Uterus (tissue), 4 donors: ENCODE data around the gene RNF41. TPM values are rescaled to one million over a fixed set of nuclear protein-coding genes. Genes with fewer than 3 reads are reported as not detected.

ENCODE experiments used
- DNase-seq, 2 donors: peaks; one replicate each; pipeline ENCODE4 v3.0.0-alpha.2; 2019 to 2020
- H3K27ac ChIP-seq, 2 donors: fragments of 200-600 bp; sonication (generic); 1 replicate in 1 of 2; 2 replicates in 1 of 2; pipeline ENCODE4 v1.5.1; 2016 to 2018
- H3K27me3 ChIP-seq, 2 donors: fragments of 200-600 bp; sonication (generic); one replicate each; pipeline ENCODE4 v1.5.1; 2018 to 2019; ENCODE audit warnings: control low read depth in 1 of 2
- H3K36me3 ChIP-seq, 2 donors: fragments of 200-600 bp; sonication (generic); one replicate each; pipeline ENCODE4 v1.5.1; 2019; ENCODE audit warnings: control low read depth in 1 of 2
- H3K4me1 ChIP-seq, 2 donors: fragments of 200-600 bp; sonication (generic); one replicate each; pipeline ENCODE4 v1.5.1; 2018 to 2019; ENCODE audit warnings: control low read depth in 1 of 2
- H3K4me3 ChIP-seq, 2 donors: fragments of 200-600 bp; sonication (generic); 1 replicate in 1 of 2; 2 replicates in 1 of 2; pipeline ENCODE4 v1.5.1; 2018 to 2019; ENCODE audit warnings: mild to moderate bottlenecking in 1 of 2
- H3K9me3 ChIP-seq, 2 donors: fragments of 200-600 bp; sonication (generic); one replicate each; pipeline ENCODE4 v1.5.1; 2019; ENCODE audit warnings: control low read depth in 1 of 2
- POLR2A ChIP-seq, 2 donors: fragments of 450-650 bp; IDR thresholded peaks; one replicate each; pipeline ENCODE4 v1.6.1; 2016; ENCODE audit warnings: antibody characterized with exemption in 2 of 2, mild to moderate bottlenecking in 1 of 2, moderate library complexity in 1 of 2
- intact Hi-C: fragments of 100-400 bp; cut with DNase I; formaldehyde crosslinking; loops from one replicate; pipeline ENCODE4 v1.15.1; 2023; ENCODE audit warnings: low total_unique reads
- total RNA-seq, 4 donors: library from RNA; depleted of rRNA in 3 of 4; stranded (reverse); fragments of >200 nt in 3 of 4; gene quantifications; one replicate each; pipeline versions ENCODE4 v1.1.0 to v1.2.4, GENCODE V29; 2014 to 2023
- TF ChIP-seq, protein P1 (sequence below), 4 experiments: fragments of 200-600 bp in 2 of 4; fragments of 450-650 bp in 2 of 4; sonication (generic) in 2 of 4; IDR thresholded peaks; one replicate each; pipeline ENCODE4 v1.5.1; 2016 to 2019; ENCODE audit warnings: antibody characterized with exemption in 4 of 4, mild to moderate bottlenecking in 2 of 4, moderate library complexity in 1 of 4
- donor health status: DM: yes; HTN: yes; CAD: no.

RNF41 gene
- total RNA-seq, 4 donors from 2014 or later = 40.3 to 84.8 (median 58.0) TPM

DNA sequence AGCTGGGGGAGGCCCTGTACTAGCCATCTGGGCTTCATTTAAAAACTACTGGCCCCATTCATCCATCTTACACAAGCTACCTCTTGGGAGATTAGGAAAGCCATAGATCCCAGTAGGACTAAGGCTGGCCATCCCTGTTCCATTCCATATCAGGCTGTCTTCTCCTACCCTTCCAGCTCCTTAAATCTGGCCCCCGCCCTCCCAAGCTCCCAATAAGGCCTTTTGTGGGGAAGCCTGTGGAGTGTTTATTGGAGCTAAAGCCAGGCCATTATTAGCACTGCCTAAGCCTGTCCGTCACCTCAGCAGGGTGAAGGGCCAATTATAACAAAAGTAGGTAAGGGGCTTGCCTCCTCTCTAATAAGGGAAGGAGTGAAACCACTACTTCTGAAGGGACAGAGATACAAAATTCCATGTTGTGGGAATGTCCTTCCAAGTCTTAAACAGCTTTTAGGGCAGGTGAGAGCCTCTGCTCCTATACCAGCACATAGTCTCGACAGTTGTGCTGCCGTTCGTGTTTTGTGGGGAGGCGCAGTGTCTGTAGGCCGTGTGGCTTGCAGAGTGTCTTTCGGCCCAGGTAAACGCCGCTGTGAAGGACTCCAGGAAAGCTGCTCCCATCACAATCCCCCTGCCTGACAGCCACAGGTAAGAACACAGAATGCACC lies 59.9 kb downstream of the RNF41 start:
- H3K36me3 ChIP-seq = no peaks in the 10 kb centered on the region
- H3K4me1 ChIP-seq = peaks cover 0 to 16% of the 10 kb centered on the region in 2 donors
- no peak for TF ChIP-seq POLR2A (IDR thresholded peaks at IDR 0.05)
- TF ChIP-seq, protein P1, sequence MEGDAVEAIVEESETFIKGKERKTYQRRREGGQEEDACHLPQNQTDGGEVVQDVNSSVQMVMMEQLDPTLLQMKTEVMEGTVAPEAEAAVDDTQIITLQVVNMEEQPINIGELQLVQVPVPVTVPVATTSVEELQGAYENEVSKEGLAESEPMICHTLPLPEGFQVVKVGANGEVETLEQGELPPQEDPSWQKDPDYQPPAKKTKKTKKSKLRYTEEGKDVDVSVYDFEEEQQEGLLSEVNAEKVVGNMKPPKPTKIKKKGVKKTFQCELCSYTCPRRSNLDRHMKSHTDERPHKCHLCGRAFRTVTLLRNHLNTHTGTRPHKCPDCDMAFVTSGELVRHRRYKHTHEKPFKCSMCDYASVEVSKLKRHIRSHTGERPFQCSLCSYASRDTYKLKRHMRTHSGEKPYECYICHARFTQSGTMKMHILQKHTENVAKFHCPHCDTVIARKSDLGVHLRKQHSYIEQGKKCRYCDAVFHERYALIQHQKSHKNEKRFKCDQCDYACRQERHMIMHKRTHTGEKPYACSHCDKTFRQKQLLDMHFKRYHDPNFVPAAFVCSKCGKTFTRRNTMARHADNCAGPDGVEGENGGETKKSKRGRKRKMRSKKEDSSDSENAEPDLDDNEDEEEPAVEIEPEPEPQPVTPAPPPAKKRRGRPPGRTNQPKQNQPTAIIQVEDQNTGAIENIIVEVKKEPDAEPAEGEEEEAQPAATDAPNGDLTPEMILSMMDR (IDR thresholded peaks at IDR 0.05) = no peak
- H3K4me3 ChIP-seq = no peak overlapping the region
- H3K9me3 ChIP-seq = no peaks in the 10 kb centered on the region
- H3K27me3 ChIP-seq = no peaks in the 10 kb centered on the region
- intact Hi-C loops = loop anchor here (5.0 kb wide), 1 partner anchor 35 kb away; the partner anchor contains the start of gene ESYT1
- no peak for DNase-seq
- H3K27ac ChIP-seq = peak overlapping the region; percentile 99

DNA sequence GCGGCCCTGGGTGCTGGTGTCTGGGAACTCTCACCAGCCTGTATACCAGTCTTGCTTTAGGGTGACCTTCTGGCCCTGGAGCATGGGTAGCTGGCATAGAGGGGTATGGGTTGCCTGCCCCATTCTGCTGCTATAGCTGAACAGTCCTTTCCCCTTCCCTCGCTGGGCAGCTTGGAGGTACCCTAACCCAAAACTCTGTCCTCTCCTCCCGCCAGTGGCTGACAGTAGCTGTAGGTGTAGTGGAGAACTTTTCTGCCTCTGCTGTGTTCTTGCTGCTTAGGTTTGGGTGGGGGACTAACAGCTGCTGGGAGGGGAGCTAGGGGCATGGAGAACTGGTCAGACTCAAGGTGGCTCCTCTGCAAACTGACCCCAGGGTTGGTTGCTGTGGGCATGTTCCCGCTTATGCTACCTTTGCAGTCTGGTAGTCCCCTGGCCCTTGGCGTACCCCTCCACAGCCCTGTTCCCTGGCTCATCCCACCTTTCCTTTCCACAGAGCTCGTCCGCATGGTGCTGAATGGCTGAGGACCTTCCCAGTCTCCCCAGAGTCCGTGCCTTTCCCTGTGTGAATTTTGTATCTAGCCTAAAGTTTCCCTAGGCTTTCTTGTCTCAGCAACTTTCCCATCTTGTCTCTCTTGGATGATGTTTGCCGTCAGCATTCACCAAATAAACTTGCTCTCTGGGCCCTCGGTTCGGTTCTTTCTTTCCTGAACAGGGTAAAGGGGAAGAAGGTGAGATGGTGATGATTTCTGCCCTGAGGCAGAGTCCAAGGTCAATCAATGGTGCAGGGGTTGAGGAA lies 60.6 kb downstream of the RNF41 start:
- no peak for DNase-seq
- H3K4me3 ChIP-seq = peak overlapping the region; percentile 89 to 98
- H3K36me3 ChIP-seq = no peaks in the 10 kb centered on the region
- intact Hi-C loops = loop anchor here (5.0 kb wide), 1 partner anchor 34 kb away; the partner anchor contains the start of gene ESYT1
- no peaks in the 10 kb centered on the region for H3K27me3 ChIP-seq
- peak overlapping the region; percentile 99 for H3K27ac ChIP-seq
- peaks cover 0 to 16% of the 10 kb centered on the region in 2 donors for H3K4me1 ChIP-seq
- TF ChIP-seq, protein P1 (IDR thresholded peaks at IDR 0.05) = no peak
- no peak for TF ChIP-seq POLR2A (IDR thresholded peaks at IDR 0.05)
- no peaks in the 10 kb centered on the region for H3K9me3 ChIP-seq

DNA sequence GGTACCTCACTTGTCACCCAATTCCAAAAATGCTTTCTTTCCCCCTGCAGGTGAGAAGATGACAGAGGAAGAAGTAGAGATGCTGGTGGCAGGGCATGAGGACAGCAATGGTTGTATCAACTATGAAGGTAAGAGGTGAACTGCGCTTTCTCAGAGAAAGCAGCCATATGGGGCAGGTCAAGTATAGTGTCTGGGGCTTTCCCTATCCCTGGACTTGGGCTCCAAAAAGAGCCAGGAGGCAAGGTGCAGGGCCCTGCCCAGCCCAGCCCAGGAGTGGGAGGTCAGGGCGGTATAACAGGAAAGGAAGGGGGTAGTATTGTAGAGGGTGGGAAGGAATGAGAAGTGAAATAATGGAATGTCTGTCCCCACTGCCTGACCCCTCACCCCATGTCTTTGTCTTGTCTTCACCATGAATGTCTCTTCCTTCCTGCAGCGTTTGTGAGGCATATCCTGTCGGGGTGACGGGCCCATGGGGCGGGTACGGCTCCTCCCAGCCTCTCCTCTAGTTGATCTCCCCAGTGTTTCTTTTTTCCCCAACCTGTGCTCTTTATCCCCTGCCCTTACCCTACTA lies 61.4 kb downstream of the RNF41 start:
- DNase-seq = no peak
- TF ChIP-seq, protein P1 (IDR thresholded peaks at IDR 0.05) = no peak
- no peak for TF ChIP-seq POLR2A (IDR thresholded peaks at IDR 0.05)
- peak overlapping the region; percentile 89 to 98 for H3K4me3 ChIP-seq
- no peaks in the 10 kb centered on the region for H3K9me3 ChIP-seq
- H3K27ac ChIP-seq = peak overlapping the region; percentile 99
- no peaks in the 10 kb centered on the region for H3K27me3 ChIP-seq
- H3K4me1 ChIP-seq = peaks cover 0 to 16% of the 10 kb centered on the region in 2 donors
- intact Hi-C loops = loop anchor here (5.0 kb wide), 1 partner anchor 33 kb away; the partner anchor contains the start of gene ESYT1
- no peaks in the 10 kb centered on the region for H3K36me3 ChIP-seq

- TF ChIP-seq, protein P1 (IDR thresholded peaks at IDR 0.05) = no peak
- no peak for TF ChIP-seq POLR2A (IDR thresholded peaks at IDR 0.05)
- H3K27ac ChIP-seq = peak overlapping the region; percentile 99
- no peaks in the 10 kb centered on the region for H3K27me3 ChIP-seq
- DNase-seq = no peak
- H3K9me3 ChIP-seq = no peaks in the 10 kb centered on the region
- intact Hi-C loops = loop anchor here (5.0 kb wide), 1 partner anchor 32 kb away; the partner anchor contains the start of gene ESYT1
- peaks cover 0 to 16% of the 10 kb centered on the region in 2 donors for H3K4me1 ChIP-seq
- H3K36me3 ChIP-seq = no peaks in the 10 kb centered on the region
- peak overlapping the region; percentile 89 to 98 for H3K4me3 ChIP-seq
Observed at GRCh38 chr12:56159482-56160192, 62.1 kb downstream of the RNF41 start.
